Choroid plexus epithelial cell (primary cell): ENCODE measurements around the gene BAD.

Experiments used
- DNase-seq: peaks from one replicate; pipeline ENCODE4 v3.0.0-alpha.2; 2010; ENCODE audit warnings: low read depth
- H3K4me3 ChIP-seq: 2 replicates; pipeline ENCODE4 v1.5.1; 2011; ENCODE audit warnings: low read depth, mild to moderate bottlenecking, control low read depth, low read length, moderate library complexity
- CTCF ChIP-seq: conservative IDR thresholded peaks from 2 replicates; pipeline ENCODE4 v1.5.1; 2011; ENCODE audit warnings: low read depth, mild to moderate bottlenecking, control low read depth, inconsistent platforms, low read length, moderate library complexity

BAD gene

GRCh38 chr11:64287676-64288352 lies 3.3 kb upstream of the BAD start:
- no peak for DNase-seq
- no peak overlapping the region for H3K4me3 ChIP-seq
- TF ChIP-seq CTCF, result no peak

DNA sequence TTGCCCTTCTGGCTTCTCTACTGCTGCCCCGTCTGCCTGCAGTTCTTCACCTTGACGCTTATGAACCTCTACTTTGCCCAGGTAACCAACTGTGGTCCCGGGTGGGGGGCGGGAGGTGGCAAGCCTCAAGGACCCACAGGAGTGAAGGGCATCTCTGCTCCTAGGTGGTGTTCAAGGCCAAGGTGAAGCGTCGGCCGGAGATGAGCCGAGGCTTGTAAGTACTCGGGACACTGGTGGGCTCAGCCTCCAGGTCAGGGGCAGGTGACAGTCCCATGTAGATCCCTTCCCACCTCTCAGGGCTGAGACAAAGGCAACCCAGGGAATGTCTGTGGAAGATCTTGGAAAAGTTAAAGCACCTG lies 2.3 kb upstream of the BAD start:
- no peak for TF ChIP-seq CTCF
- no peak overlapping the region for H3K4me3 ChIP-seq
- no peak for DNase-seq

- peak overlapping the region; percentile 83 for H3K4me3 ChIP-seq
- TF ChIP-seq CTCF, result no peak
- no peak for DNase-seq
These were observed 1.7 kb upstream of the BAD start for GRCh38 chr11:64285885-64286800.

DNA sequence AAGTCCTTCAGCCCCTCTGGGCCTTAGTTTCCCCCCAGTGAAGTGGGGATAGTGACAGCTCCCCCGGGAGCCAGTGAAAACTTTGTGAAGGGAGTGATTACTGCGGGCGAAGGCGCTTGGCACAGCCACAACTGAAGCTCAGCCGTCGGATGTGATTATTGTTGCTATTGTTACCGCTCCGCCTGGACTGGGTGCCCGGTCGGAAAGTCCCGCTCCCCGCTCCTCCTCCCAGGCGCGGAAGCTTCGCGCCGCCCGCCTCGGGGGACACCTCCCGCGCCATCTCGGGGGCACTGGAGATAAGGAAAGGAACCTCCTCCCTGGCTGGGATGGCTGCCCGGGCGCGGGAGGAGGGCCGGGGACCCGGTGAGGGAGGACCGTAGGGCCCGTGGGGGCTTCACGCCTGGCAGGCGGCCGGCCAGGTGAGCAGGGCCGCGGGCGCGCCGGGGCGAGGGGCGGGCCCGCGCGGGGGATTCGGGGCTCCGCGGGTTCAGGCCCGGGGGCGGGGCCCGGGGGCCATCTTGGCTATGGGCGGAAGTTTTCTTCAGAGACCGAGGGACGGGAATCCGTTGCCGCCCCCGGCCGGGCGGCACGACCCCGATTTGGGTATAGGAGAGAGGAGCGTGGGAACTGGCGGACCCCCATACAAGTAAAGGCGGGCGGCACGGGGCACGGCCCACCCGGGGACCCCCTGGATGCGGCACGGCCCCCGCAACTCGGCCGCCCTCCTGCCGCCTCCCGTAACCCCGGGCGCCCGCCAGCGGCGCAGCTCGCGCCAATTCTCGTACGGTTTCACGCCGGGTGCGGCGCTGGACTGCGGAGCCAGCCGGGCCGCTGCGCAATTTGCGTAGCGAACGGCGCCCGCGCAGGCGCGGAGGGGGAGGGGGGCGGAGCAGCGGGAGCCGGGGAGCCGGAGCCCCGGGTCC lies 758 bp upstream of the BAD start, which contains the start of gene GPR137:
TSS of gene GPR137 (plus strand) at position 887 of the 923 bp plus-strand sequence. CDS start 677 bp downstream, outside the sequence.
- H3K4me3 ChIP-seq, result peak within 1 kb of the TSS; percentile 83
- no peak for TF ChIP-seq CTCF
- DNase-seq, result peak; percentile 65

- DNase-seq, result no peak
- TF ChIP-seq CTCF, result no peak
- H3K4me3 ChIP-seq, result no peak overlapping the region
These were observed 1.4 kb downstream of the BAD start for GRCh38 chr11:64283092-64283491.

- TF ChIP-seq CTCF, result no peak
- H3K4me3 ChIP-seq, result no peak overlapping the region
- DNase-seq, result no peak
These were observed 2.3 kb downstream of the BAD start for GRCh38 chr11:64281957-64282770.
